B cell (primary cell): ENCODE results near the gene UHRF1.

Experiments
- EZH2 ChIP-seq: IDR thresholded peaks from 2 replicates; pipeline ENCODE4 v1.6.1; 2012; ENCODE audit warnings: borderline replicate concordance, low read depth, mild to moderate bottlenecking, moderate library complexity, low read length; ENCODE audit not compliant: insufficient read depth, poor library complexity, severe bottlenecking
- TF ChIP-seq, protein P1 (sequence below): fragments of 200-600 bp; IDR thresholded peaks from one replicate; pipeline ENCODE4 v1.8.0; 2022; ENCODE audit warnings: antibody characterized with exemption, mild to moderate bottlenecking

- TF ChIP-seq, protein P1, sequence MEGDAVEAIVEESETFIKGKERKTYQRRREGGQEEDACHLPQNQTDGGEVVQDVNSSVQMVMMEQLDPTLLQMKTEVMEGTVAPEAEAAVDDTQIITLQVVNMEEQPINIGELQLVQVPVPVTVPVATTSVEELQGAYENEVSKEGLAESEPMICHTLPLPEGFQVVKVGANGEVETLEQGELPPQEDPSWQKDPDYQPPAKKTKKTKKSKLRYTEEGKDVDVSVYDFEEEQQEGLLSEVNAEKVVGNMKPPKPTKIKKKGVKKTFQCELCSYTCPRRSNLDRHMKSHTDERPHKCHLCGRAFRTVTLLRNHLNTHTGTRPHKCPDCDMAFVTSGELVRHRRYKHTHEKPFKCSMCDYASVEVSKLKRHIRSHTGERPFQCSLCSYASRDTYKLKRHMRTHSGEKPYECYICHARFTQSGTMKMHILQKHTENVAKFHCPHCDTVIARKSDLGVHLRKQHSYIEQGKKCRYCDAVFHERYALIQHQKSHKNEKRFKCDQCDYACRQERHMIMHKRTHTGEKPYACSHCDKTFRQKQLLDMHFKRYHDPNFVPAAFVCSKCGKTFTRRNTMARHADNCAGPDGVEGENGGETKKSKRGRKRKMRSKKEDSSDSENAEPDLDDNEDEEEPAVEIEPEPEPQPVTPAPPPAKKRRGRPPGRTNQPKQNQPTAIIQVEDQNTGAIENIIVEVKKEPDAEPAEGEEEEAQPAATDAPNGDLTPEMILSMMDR, result no peak
- no peak for TF ChIP-seq EZH2
These were observed 87.4 kb downstream of the UHRF1 start for GRCh38 chr19:4996701-4997100.
